HepG2 (cell line): ENCODE results near the gene LPIN3. TPM values are rescaled to one million over a fixed set of nuclear protein-coding genes. Genes with fewer than 3 reads are reported as not detected.

Experiments
- ATAC-seq: fragments of 200-7000 bp; cut with Tn5 transposase; 3 replicates; pipeline ENCODE4 v1.9.1; 2020; ENCODE audit warnings: mild to moderate bottlenecking, moderate library complexity
- BruUV-seq: library from RNA; stranded (reverse); fragments of 400-500 nt; replicated peaks from 2 replicates; lab custom pipeline; 2021; lab: Mats Ljungman, UMichigan
- CTCF ChIA-PET: fragments of 300-600 bp; formaldehyde crosslinking; extraction: SDS; loops from one replicate; lab custom pipeline; 2021; ENCODE audit warnings: low total read pairs, inconsistent platforms, low intra/inter-chr PET ratio; lab: Yijun Ruan, JAX
- POLR2A ChIA-PET: fragments of 350-600 bp; sonication (Branson Sonifier 250); formaldehyde crosslinking; loops from one replicate; lab custom pipeline; 2020; ENCODE audit warnings: antibody characterized with exemption, inconsistent platforms; lab: Yijun Ruan, JAX
- DNase-seq: peaks from one replicate; pipeline ENCODE4 v3.0.0-alpha.2; 2015; ENCODE audit warnings: low spot score
- FAIRE-seq: peaks from 3 replicates; lab custom pipeline; 2011; peaks lifted over from hg19 to GRCh38; lab: Jason Lieb, UNC
- H2AFZ ChIP-seq: one replicate; pipeline ENCODE4 v1.6.1; 2011; ENCODE audit warnings: low read length, inconsistent platforms
- H3K27ac ChIP-seq: fragments of 300-600 bp; 3 replicates; pipeline ENCODE4 v1.8.0; 2011; ENCODE audit warnings: mixed run types, mild to moderate bottlenecking, mixed read lengths, low read length, inconsistent platforms; ENCODE audit not compliant: insufficient read depth; ENCODE audit errors: extremely low read length
- H3K27me3 ChIP-seq, 2 experiments: fragments of 200-600 bp in 1 of 2; 2 replicates in 1 of 2; 3 replicates in 1 of 2; pipeline versions ENCODE4 v1.6.0 to v1.8.0; 2011; ENCODE audit warnings: low read length in 2 of 2, mild to moderate bottlenecking in 2 of 2, moderate library complexity in 2 of 2, inconsistent platforms in 1 of 2; ENCODE audit not compliant: insufficient read depth in 2 of 2, control insufficient read depth in 1 of 2
- H3K36me3 ChIP-seq, 2 experiments: fragments of 200-600 bp in 1 of 2; replicated peaks in 1 of 2; 2 replicates in 1 of 2; 3 replicates in 1 of 2; pipeline versions ENCODE4 v1.5.1 to v1.8.0; 2011; ENCODE audit warnings: low read length in 2 of 2, inconsistent platforms in 1 of 2; ENCODE audit not compliant: insufficient read depth in 2 of 2, control insufficient read depth in 1 of 2
- H3K4me1 ChIP-seq: 2 replicates; pipeline ENCODE4 v1.5.1; 2012; ENCODE audit warnings: low read length, inconsistent platforms; ENCODE audit not compliant: insufficient read depth
- H3K4me2 ChIP-seq: 2 replicates; pipeline ENCODE4 v1.6.0; 2011; ENCODE audit warnings: low read depth, low read length, inconsistent platforms
- H3K4me3 ChIP-seq, 3 experiments: fragments of 200-600 bp in 1 of 3; sonication (generic), shearing (Covaris generic) in 1 of 3; replicated peaks in 1 of 3; 2 replicates each; pipeline ENCODE4 v1.5.1; 2011 to 2016; ENCODE audit warnings: low read length in 3 of 3, inconsistent platforms in 2 of 3, low read depth in 2 of 3, mild to moderate bottlenecking in 2 of 3, control low read depth in 1 of 3, mixed read lengths in 1 of 3; ENCODE audit not compliant: insufficient read depth in 1 of 3
- H3K79me2 ChIP-seq: one replicate; pipeline ENCODE4 v1.6.1; 2011; ENCODE audit warnings: low read length, inconsistent platforms; ENCODE audit not compliant: insufficient read depth
- H3K9ac ChIP-seq: 2 replicates; pipeline ENCODE4 v1.6.0; 2011; ENCODE audit warnings: mild to moderate bottlenecking, low read depth, low read length, inconsistent platforms; ENCODE audit not compliant: insufficient read depth
- H3K9me3 ChIP-seq: 2 replicates; pipeline ENCODE4 v1.5.1; 2012; ENCODE audit warnings: mild to moderate bottlenecking, low read length
- H4K20me1 ChIP-seq: 2 replicates; pipeline ENCODE4 v1.6.0; 2011; ENCODE audit warnings: inconsistent platforms, mild to moderate bottlenecking, low read length, moderate library complexity; ENCODE audit not compliant: insufficient read depth
- AHR ChIP-seq: IDR thresholded peaks from 2 replicates; pipeline ENCODE4 v1.6.1; 2018; ENCODE audit warnings: missing genetic modification reagents, missing compliant biosample characterization
- ELF3 ChIP-seq: IDR thresholded peaks from 2 replicates; pipeline ENCODE4 v1.6.1; 2016; ENCODE audit warnings: missing genetic modification reagents, missing compliant biosample characterization
- HES4 ChIP-seq: sonication (generic); formaldehyde crosslinking; IDR thresholded peaks from 2 replicates; pipeline ENCODE4 v1.9.0; 2021; ENCODE audit warnings: mild to moderate bottlenecking, missing genetic modification reagents, borderline replicate concordance
- HNRNPK ChIP-seq: fragments of 200-400 bp; formaldehyde crosslinking; IDR thresholded peaks from 2 replicates; pipeline ENCODE4 v1.6.1; 2018; ENCODE audit warnings: low read length, low read depth, moderate library complexity, mild to moderate bottlenecking; ENCODE audit not compliant: poor library complexity, severe bottlenecking
- MAFF ChIP-seq: IDR thresholded peaks from 2 replicates; pipeline ENCODE4 v1.6.1; 2011; ENCODE audit warnings: low read depth, low read length, improper control_type of control experiment
- MAFK ChIP-seq, 2 experiments: IDR thresholded peaks in 1 of 2; conservative IDR thresholded peaks in 1 of 2; 2 replicates each; pipeline ENCODE4 v1.6.1; 2011; ENCODE audit warnings: improper control_type of control experiment in 2 of 2, low read length in 2 of 2
- SMAD3 ChIP-seq: sonication (generic); formaldehyde crosslinking; IDR thresholded peaks from 2 replicates; pipeline ENCODE4 v1.4.0; 2020; ENCODE audit warnings: missing genetic modification reagents
- TEAD3 ChIP-seq: optimal IDR thresholded peaks from 2 replicates; pipeline ENCODE3; 2016; ENCODE audit warnings: borderline replicate concordance
- ZNF18 ChIP-seq: sonication (generic); formaldehyde crosslinking; IDR thresholded peaks from 2 replicates; pipeline ENCODE4 v1.8.0; 2022; ENCODE audit warnings: mild to moderate bottlenecking, missing genetic modification reagents; ENCODE audit not compliant: insufficient replicate concordance
- WGBS: methylation state at CpG from one replicate; pipeline ENCODE4 v1.1.6; 2017; ENCODE audit warnings: low lambda C conversion rate; 5-methylcytosine and 5-hydroxymethylcytosine counted together
- in situ Hi-C: cut with HindIII; loops from 2 replicates; pipeline ENCODE4 v1.10.0; 2017; ENCODE audit warnings: low pct_unique_long_range_greater_than_20kb; ENCODE audit not compliant: extremely low pct_ligation_motif_present
- intact Hi-C: fragments of 100-400 bp; cut with micrococcal nuclease; formaldehyde crosslinking; loops from one replicate; pipeline ENCODE4 v1.10.0; 2022; ENCODE audit not compliant: unreplicated experiment
- polyA plus RNA-seq, 8 experiments: library from polyadenylated mRNA; depleted of rRNA in 3 of 8; stranded (reverse) in 7 of 8; unstranded in 1 of 8; fragments of >200 nt; fragmentation: Illumina TruSeq in 4 of 8; extraction: Trizol in 4 of 8; gene quantifications; 2 replicates each; pipeline versions ENCODE4 v1.2.1 to v1.2.3, GENCODE V29; 2011 to 2016; ENCODE audit warnings: low read depth in 4 of 8, missing spikeins in 1 of 8, mixed read lengths in 1 of 8; ENCODE audit not compliant: insufficient read depth in 1 of 8
- total RNA-seq, 5 experiments: library from RNA; depleted of rRNA; stranded (reverse); fragments of >200 nt; fragmentation: Illumina TruSeq; extraction: Trizol; gene quantifications; 2 replicates each; pipeline ENCODE4 v1.2.3, GENCODE V29; 2016; ENCODE audit warnings: low read depth in 1 of 5

Gene LPIN3
- total and polyA plus RNA-seq, 2 of the 13 experiments (the other 11 are each of a cell fraction or from before 2014, with no cell fraction given): 14.2 to 28.6 TPM

GRCh38 chr20:41376349-41376748 is 35.7 kb downstream of the LPIN3 start:
- ATAC-seq: no peak
- CTCF ChIA-PET: no interaction called here

GRCh38 chr20:41377275-41377674 is 36.7 kb downstream of the LPIN3 start:
- CTCF ChIA-PET: no interaction called here
- H3K4me3 ChIP-seq: no peak overlapping the region
- in situ Hi-C loops: no loop called here
- POLR2A ChIA-PET: no interaction called here
- 14% methylated on average over 6 of the region's 6 CpGs for WGBS
- no peaks in the 10 kb centered on the region for H3K79me2 ChIP-seq
- no peak overlapping the region for H2AFZ ChIP-seq
- H3K36me3 ChIP-seq: no peaks in the 10 kb centered on the region
- FAIRE-seq: no peak
- no peak for ATAC-seq
- no peaks in the 10 kb centered on the region for H4K20me1 ChIP-seq
- H3K4me2 ChIP-seq: no peak overlapping the region
- intact Hi-C loops: no loop called here
- peaks cover 23% of the 10 kb centered on the region for H3K4me1 ChIP-seq
- H3K27me3 ChIP-seq: peaks cover 6 to 61% of the 10 kb centered on the region in 2 experiments; a peak in 3 of 5 replicates
- no peak overlapping the region for H3K27ac ChIP-seq
- DNase-seq: no peak
- no TSS peak for BruUV-seq
- no peaks in the 10 kb centered on the region for H3K9me3 ChIP-seq
- H3K9ac ChIP-seq: no peak overlapping the region
- no peak for TF ChIP-seq SMAD3 (CRISPR knock-in tag)
- TF ChIP-seq ZNF18: no peak
- TF ChIP-seq TEAD3 (CRISPR knock-in tag): no peak
- TF ChIP-seq AHR (CRISPR knock-in tag): no peak
- 0 out of 2 replicates have a peak, but pooled peaks have one; percentile 58 for TF ChIP-seq HES4 (CRISPR knock-in tag)

More at GRCh38 chr20:41376349-41376748, 35.7 kb downstream of the LPIN3 start:
- intact Hi-C loops (no loop called here), in situ Hi-C loops (no loop called here)
- no peaks in the 10 kb centered on the region for H3K36me3 ChIP-seq
- peaks cover 23% of the 10 kb centered on the region for H3K4me1 ChIP-seq
- H3K27me3 ChIP-seq: peaks cover 6 to 66% of the 10 kb centered on the region in 2 experiments; a peak in 3 of 5 replicates
- no peak for DNase-seq
- H3K4me3 ChIP-seq: no peak overlapping the region
- POLR2A ChIA-PET: interaction anchor here (1.5 kb wide), 1 partner anchor 20 kb away, joined by 3 read pairs; no protein-coding TSS in a partner anchor
- no peaks in the 10 kb centered on the region for H3K79me2 ChIP-seq
- no peak for FAIRE-seq
- no peak for TF ChIP-seq HNRNPK
- TF ChIP-seq MAFK (conservative IDR thresholded peaks at IDR 0.05 in 1 of 2, IDR thresholded peaks at IDR 0.05 in 1 of 2; ENCODE audit: low read length in 2 of 2): peak; percentile 58 to 67; a peak in 3 of 4 replicates
- no peak for TF ChIP-seq ELF3 (CRISPR knock-in tag)
- peak; percentile 70 for TF ChIP-seq MAFF
- H3K9ac ChIP-seq: no peak overlapping the region
- no peak overlapping the region for H2AFZ ChIP-seq
- H3K27ac ChIP-seq: no peak overlapping the region
- H3K9me3 ChIP-seq: no peaks in the 10 kb centered on the region
- no peak overlapping the region for H3K4me2 ChIP-seq
- 42% methylated on average over 5 of the region's 5 CpGs for WGBS
- no TSS peak for BruUV-seq
- no peaks in the 10 kb centered on the region for H4K20me1 ChIP-seq
